Heart left ventricle (tissue), 13 donors: ENCODE results near the gene EIF4A3.

Experiments used
- POLR2A ChIP-seq, 2 donors: fragments of 450-650 bp; IDR thresholded peaks; one replicate each; pipeline ENCODE4 v1.6.1; 2017; ENCODE audit warnings: antibody characterized with exemption in 2 of 2, mild to moderate bottlenecking in 2 of 2, moderate library complexity in 2 of 2
- TF ChIP-seq, protein P1 (sequence below), 12 donors: fragments of 200-600 bp; sonication (generic) in 4 of 12; IDR thresholded peaks; one replicate each; pipeline versions ENCODE4 v1.5.0 to v1.8.0; 2018 to 2022; ENCODE audit warnings: antibody characterized with exemption in 12 of 12, mild to moderate bottlenecking in 5 of 12
- donor health status: ischemic (EF 13 %, LVEDD 7.1; RV severe dilation, severe dysfunction).
- donor health status: DM: no; HTN: yes; CAD: no.
- donor health status: DM: no; HTN: no; CAD: no.
- donor health status: ischemic (EF 25% LVEDD 6.9; RV normal size, moderate dysfunction).
- donor health status: ischemic (EF 25% LVEDD 5.7; RV mildly dilated, moderate dysfunction).
- donor health status: ischemic (EF 35%, LVEDD 5.7; RV mildly dilated, moderate dysfunction).
- donor health status: nonischemic (EF 11% LVEDD 7.7; RV severe dilation, severe dysfunction).
- donor health status: DM: yes; HTN: yes; CAD: no.
- donor health status: PGD.
- donor health status: ischemic (EF 29% LVEDD 5.4; RV normal size, mild dysfunction).
- donor health status: nonischemic (EF 23%, LVEDD 6.1; RV moderate dilation, normal function).

DNA sequence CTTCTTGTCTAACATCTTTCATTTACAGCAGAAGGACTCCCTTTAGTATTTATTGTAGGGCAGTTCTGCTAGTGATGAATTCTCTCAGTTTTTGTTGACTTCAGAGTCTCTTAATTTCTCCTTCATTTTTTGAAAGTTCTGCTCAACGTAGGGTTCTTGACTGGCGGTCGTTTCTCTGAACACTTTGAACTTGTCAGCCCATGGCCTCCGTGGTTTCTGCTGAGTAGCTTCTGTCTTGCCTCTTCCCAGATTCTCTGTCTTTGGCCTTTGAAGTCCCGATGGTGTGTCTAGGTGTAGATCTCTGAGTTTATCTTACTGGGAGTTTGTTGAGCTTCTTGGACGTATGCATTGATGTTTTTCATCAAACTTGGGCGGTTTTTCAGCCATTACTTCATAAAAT is 32.2 kb downstream of the EIF4A3 start:
- TF ChIP-seq, protein P1, sequence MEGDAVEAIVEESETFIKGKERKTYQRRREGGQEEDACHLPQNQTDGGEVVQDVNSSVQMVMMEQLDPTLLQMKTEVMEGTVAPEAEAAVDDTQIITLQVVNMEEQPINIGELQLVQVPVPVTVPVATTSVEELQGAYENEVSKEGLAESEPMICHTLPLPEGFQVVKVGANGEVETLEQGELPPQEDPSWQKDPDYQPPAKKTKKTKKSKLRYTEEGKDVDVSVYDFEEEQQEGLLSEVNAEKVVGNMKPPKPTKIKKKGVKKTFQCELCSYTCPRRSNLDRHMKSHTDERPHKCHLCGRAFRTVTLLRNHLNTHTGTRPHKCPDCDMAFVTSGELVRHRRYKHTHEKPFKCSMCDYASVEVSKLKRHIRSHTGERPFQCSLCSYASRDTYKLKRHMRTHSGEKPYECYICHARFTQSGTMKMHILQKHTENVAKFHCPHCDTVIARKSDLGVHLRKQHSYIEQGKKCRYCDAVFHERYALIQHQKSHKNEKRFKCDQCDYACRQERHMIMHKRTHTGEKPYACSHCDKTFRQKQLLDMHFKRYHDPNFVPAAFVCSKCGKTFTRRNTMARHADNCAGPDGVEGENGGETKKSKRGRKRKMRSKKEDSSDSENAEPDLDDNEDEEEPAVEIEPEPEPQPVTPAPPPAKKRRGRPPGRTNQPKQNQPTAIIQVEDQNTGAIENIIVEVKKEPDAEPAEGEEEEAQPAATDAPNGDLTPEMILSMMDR (IDR thresholded peaks at IDR 0.05), result no peak
- TF ChIP-seq POLR2A (IDR thresholded peaks at IDR 0.05), result no peak
